DOHH2 (cell line): ENCODE data around the gene GPRIN3.
"Not testable (repeated sequence)": the region's sequence is repeated elsewhere in the genome, so short reads cannot be mapped to it uniquely, and the experiment has no call there.

Source experiments
- H3F3A ChIP-seq: fragments of 200-600 bp; sonication (generic), shearing (Covaris generic); 2 replicates; pipeline ENCODE4 v1.6.0; 2016; ENCODE audit warnings: antibody characterized with exemption, mild to moderate bottlenecking; ENCODE audit not compliant: control insufficient read depth, insufficient read depth
- H3K27ac ChIP-seq: fragments of 200-600 bp; sonication (generic); 2 replicates; pipeline ENCODE4 v1.5.1; 2014; ENCODE audit warnings: low read depth, mild to moderate bottlenecking, low read length, moderate library complexity
- H3K27me3 ChIP-seq: fragments of 200-600 bp; sonication (generic); 2 replicates; pipeline ENCODE4 v1.6.1; 2014; ENCODE audit warnings: mild to moderate bottlenecking, low read length, mixed read lengths; ENCODE audit not compliant: control insufficient read depth
- H3K36me3 ChIP-seq: fragments of 200-600 bp; sonication (generic); 2 replicates; pipeline ENCODE4 v1.6.1; 2014; ENCODE audit warnings: mild to moderate bottlenecking, low read length, moderate library complexity, mixed read lengths; ENCODE audit not compliant: control insufficient read depth
- H3K4me1 ChIP-seq: fragments of 200-600 bp; sonication (generic); 2 replicates; pipeline ENCODE4 v1.6.1; 2014; ENCODE audit warnings: mild to moderate bottlenecking, low read length, mixed read lengths; ENCODE audit not compliant: control insufficient read depth
- H3K4me2 ChIP-seq: fragments of 200-600 bp; sonication (generic); 2 replicates; pipeline ENCODE4 v1.6.0; 2014; ENCODE audit warnings: mild to moderate bottlenecking, low read length, moderate library complexity
- H3K4me3 ChIP-seq: fragments of 200-600 bp; sonication (generic); 2 replicates; pipeline ENCODE4 v1.5.1; 2014; ENCODE audit warnings: mild to moderate bottlenecking, low read length, mixed read lengths
- H3K79me2 ChIP-seq: fragments of 200-600 bp; sonication (generic); 2 replicates; pipeline ENCODE4 v1.6.1; 2014; ENCODE audit warnings: mild to moderate bottlenecking, low read length, mixed read lengths; ENCODE audit not compliant: control insufficient read depth
- H3K9me2 ChIP-seq: fragments of 200-600 bp; sonication (generic); replicated peaks from 2 replicates; pipeline ENCODE4 v1.6.1; 2014; ENCODE audit warnings: mild to moderate bottlenecking, low read length, mixed read lengths; ENCODE audit not compliant: control insufficient read depth
- H3K9me3 ChIP-seq: fragments of 200-600 bp; sonication (generic); 2 replicates; pipeline ENCODE4 v1.6.1; 2014; ENCODE audit warnings: antibody characterized with exemption, low read length, mixed read lengths; ENCODE audit not compliant: control insufficient read depth, insufficient read depth
- H4K20me1 ChIP-seq: fragments of 200-600 bp; sonication (generic); 2 replicates; pipeline ENCODE4 v1.6.0; 2014; ENCODE audit warnings: low read depth, mild to moderate bottlenecking, antibody characterized with exemption, low read length, moderate library complexity; ENCODE audit not compliant: control insufficient read depth, insufficient read depth
- EZH2phosphoT487 ChIP-seq: fragments of 200-600 bp; sonication (generic); IDR thresholded peaks from 2 replicates; pipeline ENCODE4 v1.6.1; 2017; ENCODE audit warnings: borderline replicate concordance, mild to moderate bottlenecking, antibody characterized with exemption, low read length, moderate library complexity, mixed read lengths
- TF ChIP-seq, protein P1 (sequence below): fragments of 200-600 bp; sonication (generic); IDR thresholded peaks from one replicate; pipeline ENCODE4 v1.5.1; 2014; ENCODE audit warnings: antibody characterized with exemption, mild to moderate bottlenecking, low read depth, low read length; ENCODE audit not compliant: poor library complexity, severe bottlenecking

GPRIN3 gene

GRCh38 chr4:89311433-89311832 lies 3.8 kb upstream of the GPRIN3 start:
- Histone ChIP-seq H3K4me2 (no peak overlapping the region), H3K79me2 (no peaks in the 10 kb centered on the region), H3K9me3 (no peaks in the 10 kb centered on the region), H3K27me3 (peaks cover 21% of the 10 kb centered on the region), H3K4me3 (no peak overlapping the region), H3K36me3 (no peaks in the 10 kb centered on the region), H3F3A (no peaks in the 10 kb centered on the region), H3K9me2 (no peaks in the 10 kb centered on the region), H4K20me1 (no peaks in the 10 kb centered on the region), H3K4me1 (peaks cover 25% of the 10 kb centered on the region), H3K27ac (no peak overlapping the region)
- TF ChIP-seq, protein P1, sequence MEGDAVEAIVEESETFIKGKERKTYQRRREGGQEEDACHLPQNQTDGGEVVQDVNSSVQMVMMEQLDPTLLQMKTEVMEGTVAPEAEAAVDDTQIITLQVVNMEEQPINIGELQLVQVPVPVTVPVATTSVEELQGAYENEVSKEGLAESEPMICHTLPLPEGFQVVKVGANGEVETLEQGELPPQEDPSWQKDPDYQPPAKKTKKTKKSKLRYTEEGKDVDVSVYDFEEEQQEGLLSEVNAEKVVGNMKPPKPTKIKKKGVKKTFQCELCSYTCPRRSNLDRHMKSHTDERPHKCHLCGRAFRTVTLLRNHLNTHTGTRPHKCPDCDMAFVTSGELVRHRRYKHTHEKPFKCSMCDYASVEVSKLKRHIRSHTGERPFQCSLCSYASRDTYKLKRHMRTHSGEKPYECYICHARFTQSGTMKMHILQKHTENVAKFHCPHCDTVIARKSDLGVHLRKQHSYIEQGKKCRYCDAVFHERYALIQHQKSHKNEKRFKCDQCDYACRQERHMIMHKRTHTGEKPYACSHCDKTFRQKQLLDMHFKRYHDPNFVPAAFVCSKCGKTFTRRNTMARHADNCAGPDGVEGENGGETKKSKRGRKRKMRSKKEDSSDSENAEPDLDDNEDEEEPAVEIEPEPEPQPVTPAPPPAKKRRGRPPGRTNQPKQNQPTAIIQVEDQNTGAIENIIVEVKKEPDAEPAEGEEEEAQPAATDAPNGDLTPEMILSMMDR = no peak
- no peak for TF ChIP-seq EZH2phosphoT487

- H3F3A ChIP-seq, H3K79me2 ChIP-seq, H3K9me3 ChIP-seq, H4K20me1 ChIP-seq, H3K9me2 ChIP-seq, H3K27ac ChIP-seq, H3K4me2 ChIP-seq, H3K4me3 ChIP-seq, H3K36me3 ChIP-seq: not testable (repeated sequence)
- peaks cover 21% of the 10 kb centered on the region for H3K4me1 ChIP-seq
- peaks cover 29% of the 10 kb centered on the region for H3K27me3 ChIP-seq
These were observed 1.6 kb upstream of the GPRIN3 start for GRCh38 chr4:89309154-89309553.

DNA sequence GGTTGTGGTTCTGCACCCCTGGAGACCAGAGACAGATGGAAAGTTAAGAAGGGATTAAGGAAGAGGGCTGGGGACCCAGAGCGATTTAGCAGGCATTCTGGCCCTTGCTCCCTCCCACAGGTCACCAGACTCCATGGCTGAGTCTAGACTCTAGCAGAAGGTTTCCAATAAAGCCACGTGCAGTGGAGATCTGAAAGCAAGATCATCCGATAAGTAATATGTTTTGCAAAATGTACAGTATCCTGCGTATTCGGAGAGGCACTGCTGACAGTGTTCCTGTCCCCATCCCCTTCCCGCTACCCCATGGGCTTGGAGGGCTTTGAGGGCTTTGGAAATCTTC lies 531 bp upstream of the GPRIN3 start:
- Histone ChIP-seq H3K79me2 (no peaks in the 10 kb centered on the region), H3K4me1 (peaks cover 28% of the 10 kb centered on the region), H3K9me2 (no peaks in the 10 kb centered on the region), H3K4me3 (peak overlapping the region; percentile 77), H4K20me1 (no peaks in the 10 kb centered on the region), H3K27ac (no peak overlapping the region), H3F3A (no peaks in the 10 kb centered on the region), H3K4me2 (peak overlapping the region; percentile 87), H3K9me3 (no peaks in the 10 kb centered on the region), H3K27me3 (peaks cover 29% of the 10 kb centered on the region), H3K36me3 (no peaks in the 10 kb centered on the region)
- TF ChIP-seq EZH2phosphoT487 = no peak
- TF ChIP-seq, protein P1 = no peak

GRCh38 chr4:89307178-89307445 lies 488 bp downstream of the GPRIN3 start:
- no peaks in the 10 kb centered on the region for H3K9me3 ChIP-seq
- H3K4me3 ChIP-seq = peak overlapping the region; percentile 77
- peaks cover 29% of the 10 kb centered on the region for H3K27me3 ChIP-seq
- no peaks in the 10 kb centered on the region for H3K36me3 ChIP-seq
- no peaks in the 10 kb centered on the region for H3F3A ChIP-seq
- H3K79me2 ChIP-seq = no peaks in the 10 kb centered on the region
- no peak overlapping the region for H3K27ac ChIP-seq
- no peaks in the 10 kb centered on the region for H3K9me2 ChIP-seq
- peak overlapping the region; percentile 87 for H3K4me2 ChIP-seq
- no peak for TF ChIP-seq EZH2phosphoT487
- TF ChIP-seq, protein P1 = no peak
- peaks cover 28% of the 10 kb centered on the region for H3K4me1 ChIP-seq
- no peaks in the 10 kb centered on the region for H4K20me1 ChIP-seq
